SU-DHL-6 (cell line): ENCODE results near the gene EEPD1.

Experiments
- EZH2phosphoT487 ChIP-seq: fragments of 200-600 bp; sonication (generic), shearing (Covaris generic); conservative IDR thresholded peaks from 2 replicates; pipeline ENCODE4 v1.6.1; 2018; ENCODE audit warnings: mild to moderate bottlenecking, antibody characterized with exemption, low read length, moderate library complexity, mixed read lengths
- TF ChIP-seq, protein P1 (sequence below): fragments of 200-600 bp; sonication (generic); IDR thresholded peaks from one replicate; pipeline ENCODE4 v1.5.1; 2017; ENCODE audit warnings: antibody characterized with exemption, mild to moderate bottlenecking, low read length, moderate library complexity; ENCODE audit not compliant: insufficient read depth, poor library complexity, severe bottlenecking

- TF ChIP-seq, protein P1, sequence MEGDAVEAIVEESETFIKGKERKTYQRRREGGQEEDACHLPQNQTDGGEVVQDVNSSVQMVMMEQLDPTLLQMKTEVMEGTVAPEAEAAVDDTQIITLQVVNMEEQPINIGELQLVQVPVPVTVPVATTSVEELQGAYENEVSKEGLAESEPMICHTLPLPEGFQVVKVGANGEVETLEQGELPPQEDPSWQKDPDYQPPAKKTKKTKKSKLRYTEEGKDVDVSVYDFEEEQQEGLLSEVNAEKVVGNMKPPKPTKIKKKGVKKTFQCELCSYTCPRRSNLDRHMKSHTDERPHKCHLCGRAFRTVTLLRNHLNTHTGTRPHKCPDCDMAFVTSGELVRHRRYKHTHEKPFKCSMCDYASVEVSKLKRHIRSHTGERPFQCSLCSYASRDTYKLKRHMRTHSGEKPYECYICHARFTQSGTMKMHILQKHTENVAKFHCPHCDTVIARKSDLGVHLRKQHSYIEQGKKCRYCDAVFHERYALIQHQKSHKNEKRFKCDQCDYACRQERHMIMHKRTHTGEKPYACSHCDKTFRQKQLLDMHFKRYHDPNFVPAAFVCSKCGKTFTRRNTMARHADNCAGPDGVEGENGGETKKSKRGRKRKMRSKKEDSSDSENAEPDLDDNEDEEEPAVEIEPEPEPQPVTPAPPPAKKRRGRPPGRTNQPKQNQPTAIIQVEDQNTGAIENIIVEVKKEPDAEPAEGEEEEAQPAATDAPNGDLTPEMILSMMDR, result no peak
- TF ChIP-seq EZH2phosphoT487, result no peak
Measured at GRCh38 chr7:36153571-36154097, 580 bp downstream of the EEPD1 start.
